Astrocyte (in vitro differentiated cells and primary cell): ENCODE measurements around the gene ANKRD63.

ENCODE experiments used
- CTCF ChIP-seq: IDR thresholded peaks from 2 replicates; pipeline ENCODE4 v1.5.1; 2011; ENCODE audit warnings: low read depth, mild to moderate bottlenecking, inconsistent platforms, low read length, moderate library complexity; ENCODE audit not compliant: insufficient read depth
- EZH2 ChIP-seq: IDR thresholded peaks from 2 replicates; pipeline ENCODE4 v1.6.1; 2012; ENCODE audit warnings: mild to moderate bottlenecking, low read length, inconsistent platforms; ENCODE audit not compliant: insufficient read depth

- no peak for TF ChIP-seq EZH2
- TF ChIP-seq CTCF, result no peak
These were observed 47.5 kb upstream of the ANKRD63 start for GRCh38 chr15:40330368-40330836.
